ENCODE measurements around the gene S100A11. TPM values are rescaled to one million over a fixed set of nuclear protein-coding genes. Genes with fewer than 3 reads are reported as not detected.

The S100A11 gene
- total RNA-seq, 4 donors from 2014 or later: 394 to 516 (median 448) TPM

- 2 to 4% methylated on average over 17 of the region's 17 CpGs for WGBS, 2 donors
- peak overlapping the region; percentile 73 for H3K4me3 ChIP-seq (ENCODE audit: low read depth, poor library complexity, severe bottlenecking)
- intact Hi-C loops (cut with DNase I; ENCODE audit: low total_unique reads): no loop called here
- TF ChIP-seq POLR2A (IDR thresholded peaks at IDR 0.05): no peak
- TF ChIP-seq CTCF (IDR thresholded peaks at IDR 0.05): no peak
- no peak for DNase-seq (ENCODE audit: low spot score in 2 of 2)
Measured at GRCh38 chr1:152035539-152036266, 1.1 kb downstream of the S100A11 start.

GRCh38 chr1:152034654-152035538 lies 1.9 kb downstream of the S100A11 start:
- 3 to 5% methylated on average over 8 of the region's 8 CpGs for WGBS, 2 donors
- H3K4me3 ChIP-seq (ENCODE audit: low read depth, poor library complexity, severe bottlenecking): peak overlapping the region; percentile 73
- TF ChIP-seq POLR2A (IDR thresholded peaks at IDR 0.05) (no peak), CTCF (IDR thresholded peaks at IDR 0.05) (peak in 1 of 3 donors; percentile 41)
- DNase-seq (ENCODE audit: low spot score in 2 of 2): peak; percentile 15 to 89
- intact Hi-C loops (cut with DNase I; ENCODE audit: low total_unique reads): no loop called here

- no peak for TF ChIP-seq POLR2A (IDR thresholded peaks at IDR 0.05)
- TF ChIP-seq CTCF (IDR thresholded peaks at IDR 0.05): no peak
- intact Hi-C loops (cut with DNase I; ENCODE audit: low total_unique reads): no loop called here
- WGBS, 2 donors: 29 to 30% methylated on average over 1 of the region's 1 CpG
- peak in 1 of 2 donors; percentile 14 for DNase-seq (ENCODE audit: low spot score in 2 of 2)
- H3K4me3 ChIP-seq (ENCODE audit: low read depth, poor library complexity, severe bottlenecking): no peak overlapping the region
Measured at GRCh38 chr1:152034324-152034653, 2.5 kb downstream of the S100A11 start.

GRCh38 chr1:152029929-152030211 lies 6.9 kb downstream of the S100A11 start:
- WGBS, 2 donors: 92% methylated on average over 4 of the region's 4 CpGs
- DNase-seq (ENCODE audit: low spot score in 2 of 2): no peak

GRCh38 chr1:152029144-152029928 lies 7.5 kb downstream of the S100A11 start:
- no peak overlapping the region for H3K4me3 ChIP-seq (ENCODE audit: low read depth, poor library complexity, severe bottlenecking)
- no peak for DNase-seq (ENCODE audit: low spot score in 2 of 2)
- TF ChIP-seq CTCF (IDR thresholded peaks at IDR 0.05) (no peak), POLR2A (IDR thresholded peaks at IDR 0.05) (no peak)
- intact Hi-C loops (cut with DNase I; ENCODE audit: low total_unique reads): no loop called here
- WGBS, 2 donors: 82 to 83% methylated on average over 8 of the region's 8 CpGs

More at GRCh38 chr1:152029929-152030211, 6.9 kb downstream of the S100A11 start:
- no peak overlapping the region for H3K4me3 ChIP-seq (ENCODE audit: low read depth, poor library complexity, severe bottlenecking)
- TF ChIP-seq CTCF (IDR thresholded peaks at IDR 0.05): no peak
- TF ChIP-seq POLR2A (IDR thresholded peaks at IDR 0.05): no peak
- intact Hi-C loops (cut with DNase I; ENCODE audit: low total_unique reads): no loop called here

Measured in lower leg skin (tissue), 4 donors.